Measurements from ENCODE around the gene SBK2. TPM values are rescaled to one million over a fixed set of nuclear protein-coding genes. Genes with fewer than 3 reads are reported as not detected.

Gene SBK2
- total RNA-seq, 3 donors from 2014 or later (not counting 1 experiment from before 2014, with no cell fraction given): not detected

GRCh38 chr19:55487924-55488687 lies 48.8 kb downstream of the SBK2 start, which contains the start of gene SSC5D:
TSS of gene SSC5D (plus strand) at chr19:55488436. CDS start at chr19:55488590, 154 bp downstream.
- Mint-ChIP-seq H3K4me3 (peak within 1 kb of the TSS; percentile 40), H3K36me3 (no peaks in the 10 kb centered on the region), H3K27ac (peak within 1 kb of the TSS in 1 of 2 donors; percentile 62), H3K4me1 (peaks cover 0 to 7% of the 10 kb centered on the region in 2 donors), H3K9me3 (no peaks in the 10 kb centered on the region), H3K27me3 (ENCODE audit: low read depth in 2 of 2) (peaks cover 0 to 8% of the 10 kb centered on the region in 2 donors)
- intact Hi-C loops (cut with micrococcal nuclease): no loop called here
- H3K4me1 ChIP-seq (ENCODE audit: control insufficient read depth, insufficient read depth, low read length): peaks cover 23% of the 10 kb centered on the region
- no peak within 1 kb of the TSS for H3K27ac ChIP-seq (ENCODE audit: low read length)
- ATAC-seq (no peak), DNase-seq (no peak)
- H3K4me3 ChIP-seq (ENCODE audit: low read length): no peak within 1 kb of the TSS
- no peaks in the 10 kb centered on the region for H3K9me3 ChIP-seq (ENCODE audit: control insufficient read depth, insufficient read depth, low read length)
- peaks cover 1% of the 10 kb centered on the region for H3K36me3 ChIP-seq (ENCODE audit: control insufficient read depth, insufficient read depth, low read length)
- H3K27me3 ChIP-seq (ENCODE audit: control insufficient read depth, insufficient read depth, low read length): no peaks in the 10 kb centered on the region
- WGBS (ENCODE audit: insufficient coverage): 36% methylated on average over 11 of the region's 21 CpGs
- no peak for TF ChIP-seq CTCF (IDR thresholded peaks at IDR 0.05)

DNA sequence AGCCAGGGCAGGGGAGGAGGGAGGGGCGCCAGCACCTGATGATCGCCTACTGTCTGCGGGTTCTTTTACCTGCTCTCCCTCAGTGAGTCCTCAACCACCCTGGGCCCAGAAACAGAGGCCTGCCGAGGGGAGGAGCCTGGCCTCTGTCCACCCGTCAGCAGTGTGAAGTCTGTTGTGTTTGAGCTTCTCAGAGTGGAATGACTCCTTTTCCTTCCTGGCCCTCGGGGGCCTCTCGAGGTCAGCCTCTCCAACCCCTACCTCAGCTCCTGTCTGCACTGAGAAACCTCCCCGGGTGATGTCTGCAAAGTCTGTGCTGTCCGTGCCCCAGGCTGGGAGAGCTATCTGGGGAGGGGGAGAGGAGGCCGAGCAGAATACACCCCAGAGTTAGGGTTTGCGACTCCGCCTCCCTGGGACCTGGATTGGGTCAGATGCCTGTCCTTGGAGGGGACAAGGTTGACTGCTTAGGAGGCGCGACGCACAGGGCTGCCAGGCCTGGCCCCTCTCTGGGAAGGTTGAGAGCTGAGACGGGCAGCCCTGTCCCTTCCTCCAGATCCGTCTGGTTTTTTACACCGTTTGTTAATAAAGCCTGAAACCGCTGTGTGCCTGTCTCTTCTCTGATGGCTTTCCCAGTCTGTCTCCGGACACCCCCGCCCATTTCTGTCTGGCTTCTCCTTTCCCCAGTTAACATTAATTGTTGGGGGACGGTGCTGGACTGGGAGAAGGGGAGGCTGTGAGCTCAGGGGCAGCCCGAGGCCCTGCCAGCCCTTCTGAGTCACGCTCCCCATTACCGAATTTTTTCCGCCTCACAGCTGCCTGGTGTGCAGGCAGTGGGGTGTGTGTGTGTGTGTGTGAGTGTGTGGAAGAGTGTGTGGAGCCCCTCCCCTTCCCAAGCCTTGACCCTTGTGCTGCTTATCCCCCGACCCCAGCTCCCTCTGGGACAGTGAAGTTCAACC lies 49.7 kb downstream of the SBK2 start:
- no peak overlapping the region for H3K27ac ChIP-seq (ENCODE audit: low read length)
- H3K27ac Mint-ChIP-seq: peak overlapping the region in 1 of 2 donors; percentile 62
- DNase-seq (peak in 1 of 2 donors; percentile 43), ATAC-seq (peak in 1 of 3 donors; percentile 4)
- no peaks in the 10 kb centered on the region for H3K36me3 Mint-ChIP-seq
- peaks cover 0 to 8% of the 10 kb centered on the region in 2 donors for H3K27me3 Mint-ChIP-seq (ENCODE audit: low read depth in 2 of 2)
- H3K36me3 ChIP-seq (ENCODE audit: control insufficient read depth, insufficient read depth, low read length): peaks cover 5% of the 10 kb centered on the region
- intact Hi-C loops (cut with micrococcal nuclease): no loop called here
- H3K9me3 Mint-ChIP-seq: no peaks in the 10 kb centered on the region
- H3K27me3 ChIP-seq (ENCODE audit: control insufficient read depth, insufficient read depth, low read length): no peaks in the 10 kb centered on the region
- TF ChIP-seq CTCF (IDR thresholded peaks at IDR 0.05): no peak
- peaks cover 0 to 7% of the 10 kb centered on the region in 2 donors for H3K4me1 Mint-ChIP-seq
- H3K9me3 ChIP-seq (ENCODE audit: control insufficient read depth, insufficient read depth, low read length): no peaks in the 10 kb centered on the region
- peaks cover 23% of the 10 kb centered on the region for H3K4me1 ChIP-seq (ENCODE audit: control insufficient read depth, insufficient read depth, low read length)
- no peak overlapping the region for H3K4me3 ChIP-seq (ENCODE audit: low read length)
- peak overlapping the region; percentile 40 for H3K4me3 Mint-ChIP-seq
- 75% methylated on average over 24 of the region's 27 CpGs for WGBS (ENCODE audit: insufficient coverage)

GRCh38 chr19:55486043-55486970 lies 50.6 kb downstream of the SBK2 start:
- H3K9me3 ChIP-seq (ENCODE audit: control insufficient read depth, insufficient read depth, low read length): no peaks in the 10 kb centered on the region
- Mint-ChIP-seq H3K9me3 (no peaks in the 10 kb centered on the region), H3K27ac (peak overlapping the region; percentile 47 to 85), H3K4me1 (peaks cover 0 to 7% of the 10 kb centered on the region in 2 donors), H3K27me3 (ENCODE audit: low read depth in 2 of 2) (peaks cover 0 to 2% of the 10 kb centered on the region in 2 donors), H3K36me3 (no peaks in the 10 kb centered on the region), H3K4me3 (peak overlapping the region; percentile 76)
- no peaks in the 10 kb centered on the region for H3K27me3 ChIP-seq (ENCODE audit: control insufficient read depth, insufficient read depth, low read length)
- no peak overlapping the region for H3K27ac ChIP-seq (ENCODE audit: low read length)
- peaks cover 23% of the 10 kb centered on the region for H3K4me1 ChIP-seq (ENCODE audit: control insufficient read depth, insufficient read depth, low read length)
- H3K36me3 ChIP-seq (ENCODE audit: control insufficient read depth, insufficient read depth, low read length): peaks cover 5% of the 10 kb centered on the region
- no peak overlapping the region for H3K4me3 ChIP-seq (ENCODE audit: low read length)
- WGBS (ENCODE audit: insufficient coverage): 89% methylated on average over 53 of the region's 53 CpGs
- ATAC-seq (no peak), DNase-seq (peak in 1 of 2 donors; percentile 15)
- TF ChIP-seq CTCF (IDR thresholded peaks at IDR 0.05): no peak
- intact Hi-C loops (cut with micrococcal nuclease): no loop called here
